EH (cell line): ENCODE measurements around the gene SCGB1C2.
"Not testable (repeated sequence)": the region's sequence is repeated elsewhere in the genome, so short reads cannot be mapped to it uniquely, and the experiment has no call there.

ENCODE experiments used
- DNase-seq: peaks from one replicate; pipeline ENCODE4 v3.0.0-alpha.2; 2015; ENCODE audit warnings: low read depth

The SCGB1C2 gene

DNA sequence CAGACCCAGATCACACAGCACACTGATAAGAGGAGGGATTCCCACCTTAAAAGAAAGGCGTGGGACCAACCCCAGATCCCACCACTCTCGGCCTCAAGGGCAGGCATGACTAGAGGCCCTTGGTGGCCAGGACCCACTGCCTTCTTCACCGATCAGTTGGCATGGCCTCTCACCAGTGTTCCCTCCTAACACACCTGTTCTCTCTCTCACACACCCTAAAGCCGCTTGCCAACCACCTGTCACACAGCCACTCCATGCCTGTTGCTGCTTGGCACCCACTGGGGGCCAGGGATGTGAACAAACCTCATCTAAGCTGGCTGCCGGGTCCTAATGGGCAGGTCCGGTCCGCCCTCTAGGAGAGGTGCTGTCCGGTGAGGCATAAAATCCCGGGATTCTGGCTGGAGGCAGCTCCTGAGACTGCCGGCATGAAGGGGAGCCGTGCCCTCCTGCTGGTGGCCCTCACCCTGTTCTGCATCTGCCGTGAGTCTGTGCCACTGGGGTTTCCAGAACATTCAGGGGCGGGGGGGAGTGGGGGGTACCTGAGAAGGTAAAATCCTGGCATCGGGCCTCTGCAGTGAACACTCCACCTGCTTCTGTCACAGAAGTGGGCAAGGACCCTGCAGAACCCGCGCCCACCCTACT, at the start of gene SCGB1C2:
Gene SCGB1C2, plus strand, starts transcription at position 404 of the 642 bp plus-strand sequence. Its CDS starts 22 bp downstream, at position 426.
- not testable (repeated sequence) for DNase-seq

DNA sequence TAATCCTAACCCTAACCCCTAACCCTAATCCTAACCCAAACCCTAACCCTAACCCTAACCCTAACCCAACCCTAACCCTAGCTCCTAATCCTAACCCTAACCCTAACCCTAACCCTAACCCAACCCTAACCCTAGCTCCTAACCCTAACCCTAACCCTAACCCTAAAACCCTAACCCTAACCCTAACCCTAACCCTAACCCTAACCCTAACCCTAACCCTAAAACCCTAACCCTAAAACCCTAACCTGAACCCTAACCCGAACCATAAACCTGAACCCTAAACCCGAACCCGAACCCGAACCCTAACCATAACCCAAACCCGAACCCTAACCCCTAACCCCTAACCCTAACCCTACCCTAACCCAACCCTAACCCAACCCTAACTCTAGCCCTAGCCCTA, 24.3 kb upstream of the SCGB1C2 start:
- DNase-seq = not testable (repeated sequence)

DNA sequence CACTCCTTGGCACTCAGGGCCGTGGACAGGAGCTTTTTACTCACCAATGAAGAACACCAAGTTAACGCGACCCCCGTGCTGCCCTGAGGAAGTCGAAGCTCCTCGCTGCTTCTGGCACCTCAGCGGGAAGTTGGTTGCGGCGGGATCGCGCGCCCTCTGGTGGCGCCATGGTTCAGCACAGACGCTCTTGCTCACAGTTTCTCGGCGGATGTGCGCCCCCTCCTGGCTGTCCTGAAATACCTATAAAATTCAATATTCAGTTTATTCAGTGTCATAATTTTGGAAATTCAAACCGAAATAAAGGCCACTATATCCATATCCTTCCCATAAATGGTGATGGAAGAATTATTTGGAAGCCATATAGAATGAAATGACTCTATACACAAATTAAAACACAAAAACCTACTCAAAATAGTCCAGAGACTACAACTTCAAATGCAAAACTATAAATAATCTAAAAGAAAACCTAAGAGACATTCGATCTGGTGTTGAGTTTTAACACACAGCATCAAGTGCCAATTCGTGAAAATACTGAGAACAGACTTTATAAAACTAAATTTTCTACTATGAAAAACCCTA, 18.9 kb upstream of the SCGB1C2 start:
- DNase-seq = peak; percentile 39

DNA sequence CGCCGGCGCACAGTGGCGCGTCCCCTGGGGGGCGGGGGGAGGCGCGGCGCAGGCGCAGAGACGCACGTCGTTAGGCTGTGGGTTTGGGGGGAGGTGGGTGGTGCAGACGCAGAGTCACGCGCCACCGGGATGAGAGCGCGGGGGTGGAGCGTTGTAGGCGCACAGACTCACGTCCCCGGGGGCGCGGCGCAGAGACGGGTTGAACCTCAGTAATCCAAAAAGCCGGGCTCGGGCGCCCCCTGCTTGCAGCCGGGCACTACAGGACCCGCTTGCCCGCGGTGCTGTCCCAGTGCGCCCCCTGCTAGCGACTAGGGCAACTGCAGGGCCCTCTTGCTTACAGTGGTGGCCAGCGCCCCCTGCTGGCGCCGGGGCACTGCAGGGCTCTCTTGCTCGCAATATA, 3.4 kb upstream of the SCGB1C2 start:
- DNase-seq = not testable (repeated sequence)

DNA sequence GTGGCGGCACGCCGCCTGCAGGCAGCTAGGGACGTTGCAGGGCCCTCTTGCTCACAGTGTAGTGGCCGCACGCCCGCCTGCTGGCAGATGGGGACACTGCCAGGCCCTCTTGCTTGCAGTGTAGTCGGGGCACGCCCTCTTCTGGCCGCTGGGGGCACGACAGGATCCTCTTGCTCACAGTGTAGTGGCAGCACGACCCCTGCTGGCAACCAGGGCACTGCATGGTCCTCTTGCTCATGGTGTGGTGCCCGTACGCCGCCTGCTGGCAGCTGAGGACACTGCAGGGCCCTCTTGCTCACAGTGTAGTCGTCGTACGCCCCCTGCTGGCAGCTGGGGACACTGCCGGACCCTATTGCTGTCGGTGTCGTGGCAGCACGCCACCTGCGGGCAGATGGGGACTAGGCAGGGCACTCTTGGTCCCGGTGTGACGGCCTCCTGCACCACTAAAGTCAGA, 3.0 kb upstream of the SCGB1C2 start:
- not testable (repeated sequence) for DNase-seq

DNA sequence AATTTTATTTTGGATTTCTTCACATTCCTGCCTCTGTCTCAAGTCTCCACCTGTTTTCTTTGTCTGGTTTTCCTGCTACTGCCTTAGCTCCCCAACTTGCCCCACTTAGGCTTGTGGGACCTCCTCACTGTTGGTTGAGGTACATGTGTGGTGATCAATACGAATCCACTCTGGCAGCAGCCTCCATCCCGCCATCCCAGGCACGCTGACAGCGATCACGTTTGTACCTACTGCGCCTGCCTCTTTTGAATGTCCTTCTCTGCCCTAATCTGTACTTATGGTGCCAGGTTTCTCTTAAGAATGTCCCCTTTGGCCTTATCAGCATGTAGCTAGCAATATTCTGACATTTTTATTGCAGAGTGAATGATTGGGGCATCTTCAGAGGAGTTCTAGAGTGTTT, 2.3 kb upstream of the SCGB1C2 start:
- not testable (repeated sequence) for DNase-seq

DNA sequence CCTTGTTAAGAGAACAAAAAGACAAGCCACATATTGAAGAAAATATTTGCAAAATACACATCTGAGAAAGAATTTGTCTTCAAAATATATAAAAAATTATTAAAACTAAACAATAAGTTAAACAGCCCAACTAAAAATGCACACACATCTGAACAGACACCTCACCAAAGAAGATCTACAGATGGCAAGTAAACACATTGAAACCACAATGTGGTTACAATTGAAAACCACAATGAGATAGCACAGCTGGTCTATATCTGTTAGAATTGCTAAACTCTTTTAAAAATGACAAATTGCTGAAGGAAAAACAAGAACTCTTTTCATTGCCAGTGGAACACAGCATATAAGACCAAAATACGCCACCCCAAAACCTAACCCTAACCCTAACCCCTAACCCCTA, 1.5 kb upstream of the SCGB1C2 start:
- not testable (repeated sequence) for DNase-seq

DNA sequence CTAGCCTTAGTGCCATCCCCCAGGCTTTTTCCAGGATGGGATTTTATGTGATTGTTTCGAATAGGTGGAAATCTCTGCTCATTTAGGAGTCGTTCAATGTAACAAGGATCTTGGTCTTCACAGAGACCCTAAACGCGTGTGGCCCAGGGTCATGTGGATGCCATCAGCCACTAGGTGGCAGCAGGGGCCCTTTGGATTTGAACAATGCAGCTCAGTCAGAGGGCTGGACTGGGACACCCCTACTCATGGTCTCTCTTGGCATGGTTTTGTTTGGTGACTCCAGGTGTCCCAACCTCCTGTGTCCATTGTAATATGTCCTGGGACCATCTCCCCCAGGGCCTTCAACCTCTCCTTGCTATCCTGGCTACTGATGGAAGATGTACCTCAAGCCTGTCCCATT, 838 bp upstream of the SCGB1C2 start:
- not testable (repeated sequence) for DNase-seq

DNA sequence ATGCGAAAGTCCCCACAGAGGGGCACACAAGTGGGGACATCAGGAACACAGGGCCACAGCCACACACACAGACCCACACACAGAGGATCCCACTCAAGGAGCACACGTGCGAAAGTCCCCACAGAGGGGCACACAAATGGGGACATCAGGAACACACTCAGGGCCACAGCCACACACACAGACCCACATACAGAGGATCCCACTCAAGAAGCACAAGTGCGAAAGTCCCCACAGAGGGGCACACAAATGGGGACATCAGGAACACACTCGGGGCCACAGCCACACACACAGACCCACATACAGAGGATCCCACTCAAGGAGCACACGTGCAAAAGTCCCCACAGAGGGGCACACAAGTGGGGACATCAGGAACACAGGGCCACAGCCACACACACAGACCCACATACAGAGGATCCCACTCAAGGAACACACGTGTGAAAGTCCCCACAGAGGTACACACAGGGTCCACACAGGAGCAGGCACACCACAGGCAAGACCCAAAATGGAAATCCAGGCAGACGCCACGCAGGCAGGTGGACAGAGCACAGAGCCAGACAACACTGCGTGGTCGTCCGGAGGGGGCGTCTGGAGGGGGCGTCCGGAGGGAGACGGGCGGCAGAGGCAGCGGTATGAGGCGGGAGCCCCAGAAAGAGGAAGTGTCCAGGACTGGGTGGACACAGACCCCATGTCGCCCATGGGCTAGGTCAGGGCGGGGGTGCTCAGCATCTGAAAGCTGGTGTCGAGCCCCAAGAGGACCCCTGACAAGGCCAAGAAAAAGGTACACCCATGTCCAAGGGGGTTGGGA, 2.2 kb downstream of the SCGB1C2 start:
- DNase-seq = not testable (repeated sequence)

DNA sequence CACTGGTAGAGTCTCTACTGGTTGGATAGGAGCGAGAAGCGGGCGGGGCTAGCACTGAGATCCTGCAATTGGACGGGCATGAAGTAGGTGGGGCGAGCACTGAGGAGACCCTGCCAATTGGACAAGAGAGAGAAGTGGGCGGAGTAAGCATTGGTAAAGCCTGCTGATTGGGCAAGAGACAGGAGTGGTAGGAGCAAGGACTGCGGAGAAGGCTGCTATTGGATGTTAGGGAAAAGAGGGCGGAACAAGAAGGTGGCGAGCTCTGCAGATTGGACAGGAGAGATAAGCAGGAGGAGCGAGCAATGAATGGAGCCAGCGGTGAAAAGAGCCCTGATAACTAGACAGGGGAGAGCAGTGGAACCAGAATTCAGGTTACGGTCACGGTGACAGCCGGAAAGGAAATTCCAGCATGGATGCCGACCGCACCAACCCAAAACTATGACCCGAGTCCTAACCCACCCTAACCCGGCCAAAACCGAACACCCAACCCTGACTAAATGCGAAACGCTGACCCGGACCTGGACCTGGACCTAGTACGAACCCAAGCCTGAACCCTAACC, 4.8 kb downstream of the SCGB1C2 start:
- peak; percentile 52 for DNase-seq

DNA sequence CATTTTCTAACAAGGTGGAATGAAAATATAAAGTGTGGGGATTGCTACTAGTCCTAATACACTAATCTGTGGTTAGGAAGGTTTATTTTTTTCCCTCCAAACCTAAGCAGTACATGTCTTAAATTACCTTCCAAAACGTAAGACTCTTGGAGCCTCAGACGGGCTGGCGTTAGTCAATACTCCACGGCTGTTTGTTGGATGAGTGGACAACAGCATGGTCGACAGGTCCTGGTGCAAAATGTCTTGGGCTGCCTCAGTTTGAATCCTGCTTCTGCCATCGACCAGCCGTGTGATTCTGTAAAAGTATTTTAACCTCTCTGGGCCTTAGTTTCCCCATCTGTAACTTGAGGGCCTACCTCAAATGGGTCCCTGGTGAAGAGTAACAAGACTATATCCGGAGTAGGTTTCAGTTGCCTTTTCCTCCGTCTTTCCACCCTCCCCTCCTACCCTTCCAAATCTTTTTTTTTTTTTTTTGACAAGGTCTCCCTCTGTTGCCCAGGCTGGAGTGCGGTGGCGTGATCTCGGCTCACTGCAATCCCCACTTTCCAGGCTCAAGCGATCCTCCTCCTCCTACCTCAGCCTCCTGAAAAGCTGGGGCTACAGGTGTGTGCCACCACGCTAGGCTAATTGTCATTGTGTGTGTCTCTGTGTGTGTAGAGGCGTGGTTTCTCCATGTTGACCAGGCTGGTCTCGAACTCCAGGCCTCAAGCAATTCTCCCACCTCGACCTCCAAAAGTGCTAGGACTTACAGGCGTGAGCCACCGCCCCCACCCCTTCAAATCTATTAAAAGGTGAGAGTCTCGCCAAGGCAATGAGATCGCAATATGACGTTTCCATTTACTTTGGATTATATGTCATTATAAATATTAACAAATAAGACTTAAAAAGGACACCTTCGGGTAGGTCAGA, 5.8 kb downstream of the SCGB1C2 start:
- no peak for DNase-seq

DNA sequence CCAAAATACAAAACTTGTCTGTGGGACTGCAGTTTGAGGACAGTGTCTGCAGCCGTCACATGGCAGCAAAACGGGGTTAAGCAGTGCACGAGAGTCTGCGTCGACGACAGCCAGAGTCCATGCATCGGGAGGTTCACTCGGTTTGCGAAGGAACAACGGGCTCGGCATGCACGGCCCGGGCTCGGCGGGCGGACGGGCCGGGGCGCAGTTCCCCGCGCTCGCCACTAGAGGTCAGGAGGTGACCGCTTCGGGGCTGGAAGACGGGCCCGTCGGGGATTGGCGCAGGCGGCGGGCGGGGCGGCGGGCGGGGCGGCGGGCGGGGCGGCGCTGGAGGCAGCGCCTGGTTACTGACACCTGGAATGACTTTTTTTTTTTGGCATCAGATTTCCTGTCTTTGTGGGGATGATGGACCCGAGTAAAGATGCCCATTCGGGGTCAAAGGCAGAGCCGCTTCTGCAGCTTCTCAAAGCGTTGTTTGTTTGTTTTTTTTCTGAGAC, 6.5 kb downstream of the SCGB1C2 start:
- peak; percentile 66 for DNase-seq

DNA sequence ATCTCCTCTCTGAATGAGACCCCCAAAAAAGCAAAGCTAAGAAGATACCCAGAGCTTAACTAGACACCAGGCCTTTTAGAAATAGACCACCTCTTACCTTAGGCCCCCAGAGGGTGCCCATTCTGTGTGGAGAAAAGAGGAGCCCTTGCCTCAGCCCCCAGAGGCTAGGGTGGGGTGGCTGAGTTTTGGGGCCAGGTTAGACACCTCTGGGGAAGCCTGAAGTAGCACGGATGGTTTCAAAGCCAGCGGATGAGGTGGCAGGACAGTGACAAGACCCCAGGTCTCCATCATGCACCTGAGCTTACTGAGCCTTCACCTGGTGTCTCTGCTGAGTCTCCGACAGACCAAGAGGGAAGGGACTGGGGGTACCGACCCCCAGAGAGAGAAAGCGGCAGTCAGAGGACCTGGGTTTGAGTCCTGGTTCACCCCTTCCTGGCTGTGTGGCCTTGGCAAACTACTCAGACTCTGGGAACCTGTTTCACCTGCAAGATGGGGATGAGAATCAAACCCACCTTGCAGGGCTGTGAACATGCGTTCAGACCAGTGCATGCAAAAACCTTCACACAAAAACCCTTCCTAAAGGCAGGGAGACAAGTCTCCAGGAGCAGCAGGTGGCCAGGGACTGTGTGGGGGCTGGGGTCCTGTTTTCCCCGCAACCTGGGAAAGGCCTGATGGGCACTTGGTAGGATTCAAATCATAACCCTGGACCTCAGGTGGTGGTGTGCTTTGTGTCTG, 7.7 kb downstream of the SCGB1C2 start:
- DNase-seq = no peak

DNA sequence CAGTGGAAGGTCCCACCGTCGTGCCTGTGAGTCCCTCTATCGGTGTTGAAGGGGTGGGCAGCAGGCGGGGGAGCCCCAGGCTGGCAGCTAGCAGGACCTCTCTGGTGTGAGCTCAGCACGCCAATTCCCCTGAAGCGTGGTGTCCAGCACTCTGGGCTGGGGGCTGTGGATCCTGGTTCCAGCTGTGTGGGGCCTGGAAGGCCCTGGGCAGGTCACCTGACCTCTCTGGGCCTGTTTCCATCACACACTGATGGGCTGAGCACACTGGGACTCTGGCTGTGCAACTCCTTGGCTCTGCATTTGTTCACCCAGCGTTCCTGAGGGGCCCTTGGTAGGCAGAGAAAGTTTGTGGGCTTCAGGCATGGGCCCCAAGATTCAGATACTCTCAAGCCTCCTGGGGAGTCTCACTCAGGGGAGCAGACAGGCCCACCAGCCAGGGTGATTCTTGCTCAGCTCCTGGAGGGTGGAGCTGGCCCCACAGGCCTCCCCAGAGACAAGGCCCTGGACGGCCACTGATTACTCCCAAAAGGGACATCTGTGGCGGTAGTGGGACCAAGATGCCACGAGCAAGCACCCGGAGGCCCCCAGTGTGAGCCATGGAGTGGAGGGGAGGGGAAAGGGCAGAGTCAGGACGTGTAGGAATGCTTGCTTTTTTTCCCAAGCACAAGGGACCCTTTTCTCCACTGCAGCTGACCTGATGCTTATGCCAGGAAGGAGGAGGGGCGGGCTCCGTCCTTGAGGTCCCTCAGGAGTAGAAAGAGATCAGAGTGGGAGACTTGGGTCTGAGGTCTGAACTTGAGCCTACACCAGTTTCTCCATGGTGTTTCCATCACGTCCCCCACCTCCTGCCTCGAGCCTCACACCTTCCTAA, 8.5 kb downstream of the SCGB1C2 start:
- no peak for DNase-seq

DNA sequence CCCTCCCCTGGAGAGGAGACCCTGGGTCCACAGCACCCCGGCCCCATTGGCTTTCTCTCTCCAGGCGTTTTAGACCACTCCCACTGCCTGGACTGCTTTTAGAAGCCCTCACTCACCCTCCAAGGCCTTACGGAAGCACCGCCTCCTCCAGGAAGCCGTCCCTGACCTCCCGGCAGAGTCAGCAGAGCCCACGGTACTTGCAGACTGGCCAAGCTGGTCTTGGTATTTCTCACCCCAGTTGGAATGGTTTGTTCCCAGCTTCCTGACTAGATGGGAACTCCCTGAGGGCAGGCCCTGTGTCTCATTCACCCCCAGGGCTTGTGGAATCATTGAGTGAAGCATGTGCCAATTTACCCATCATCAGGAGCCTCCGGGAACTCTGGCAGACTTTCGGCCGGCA, 9.2 kb downstream of the SCGB1C2 start:
- DNase-seq = no peak

DNA sequence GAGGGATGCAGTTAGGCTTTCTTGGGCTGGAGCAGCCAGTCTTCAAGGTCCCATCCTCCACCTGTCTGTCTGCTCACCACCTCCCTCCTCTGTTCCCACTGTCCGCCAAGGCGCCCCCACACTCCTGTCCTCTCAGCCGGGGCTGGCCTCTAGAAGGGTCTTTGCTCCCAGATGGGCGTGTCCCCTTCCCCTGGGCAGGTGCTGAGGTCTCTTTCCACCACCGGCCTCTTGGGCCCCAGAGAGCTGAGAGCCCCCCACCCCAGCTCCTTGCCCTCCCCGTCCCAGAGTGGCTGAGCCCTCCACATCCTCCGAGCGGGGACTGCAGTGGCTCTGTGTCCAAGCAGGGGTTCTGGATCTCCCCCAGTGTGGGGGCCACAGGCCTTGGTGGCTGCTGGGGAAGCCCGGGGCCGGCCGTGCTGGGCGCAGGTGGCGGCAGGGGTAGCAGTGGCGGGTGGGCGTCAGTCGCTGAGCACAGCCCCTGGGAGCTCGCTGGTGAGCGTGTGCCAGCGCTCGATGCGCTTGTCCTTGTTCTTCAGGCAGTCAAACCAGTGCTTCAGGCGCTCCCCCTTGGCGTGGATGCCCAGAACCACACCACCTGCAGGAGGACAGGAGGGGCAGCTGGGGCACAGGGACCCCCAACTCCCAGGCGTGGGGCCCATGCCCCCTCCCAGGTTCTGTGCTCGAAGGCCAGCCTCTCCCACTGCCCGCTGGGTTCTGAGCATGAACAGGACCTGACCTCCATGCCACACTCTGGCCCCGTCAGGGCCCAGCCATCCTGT, 9.8 kb downstream of the SCGB1C2 start:
- no peak for DNase-seq

DNA sequence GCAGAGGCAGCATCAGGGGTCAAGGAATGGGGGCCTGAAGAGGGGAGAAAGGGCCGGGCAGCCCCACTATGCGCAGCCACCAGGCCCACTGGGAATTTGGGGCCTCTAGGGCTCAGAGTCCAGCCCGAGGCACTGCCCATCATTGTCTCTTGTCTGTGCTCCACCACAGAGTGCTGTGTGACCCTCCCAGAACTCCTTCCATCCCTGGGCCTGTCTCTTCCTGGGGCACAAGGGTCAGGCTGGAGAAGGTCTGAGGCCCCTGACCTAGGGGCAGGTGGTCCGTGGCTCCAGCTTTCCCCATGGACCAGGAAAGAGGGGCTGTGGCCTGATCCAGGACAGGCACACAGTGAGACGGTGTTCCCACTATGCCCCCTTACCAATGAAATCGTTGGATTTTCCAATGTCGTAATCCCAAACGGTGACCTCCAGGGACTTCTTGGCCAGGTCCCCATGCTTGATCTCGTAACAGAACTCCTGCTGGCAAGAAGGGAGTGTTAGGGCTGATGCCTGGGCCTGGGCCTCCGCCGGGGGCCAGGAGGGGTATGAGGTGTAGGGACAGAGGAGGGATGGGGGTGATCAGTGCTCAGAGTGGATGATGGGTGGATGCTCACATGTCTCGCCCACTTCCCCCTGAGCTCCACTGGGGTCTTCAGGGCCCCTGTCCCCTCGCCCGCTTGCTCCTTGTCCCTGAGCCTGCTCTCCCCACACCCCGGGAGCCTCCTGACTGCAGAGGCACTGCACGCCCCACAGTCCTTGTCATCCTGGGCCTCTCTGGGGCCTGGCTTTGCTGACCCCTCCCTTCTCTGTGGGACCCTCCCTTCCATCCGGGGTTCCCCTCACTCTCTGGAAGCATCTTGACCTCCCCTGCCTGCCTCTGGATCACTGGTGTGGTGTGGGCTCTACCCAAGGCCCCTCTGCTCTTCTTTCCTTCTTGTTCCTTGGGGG, 10.7 kb downstream of the SCGB1C2 start:
- no peak for DNase-seq

DNA sequence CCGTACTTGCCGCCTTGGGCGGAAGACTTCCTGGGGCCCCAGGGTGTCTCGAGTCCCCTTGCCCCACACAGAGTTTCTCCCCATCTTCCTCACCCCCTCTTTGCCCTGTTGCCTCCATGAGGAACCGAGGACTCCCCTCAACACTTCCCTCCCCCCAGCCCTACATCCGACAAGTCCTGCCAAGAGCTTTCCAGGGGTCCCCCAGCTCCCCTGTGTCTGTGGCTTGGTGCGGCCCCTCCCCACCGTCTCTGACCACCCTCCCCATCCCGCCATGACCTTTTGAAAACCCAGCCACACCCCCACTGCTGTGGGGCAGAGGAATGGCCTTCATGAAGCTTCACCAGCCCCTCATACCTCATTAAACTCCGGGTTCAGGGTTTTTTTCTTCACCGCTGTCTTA, 11.4 kb downstream of the SCGB1C2 start:
- DNase-seq = no peak
